Keratinocyte (primary cell): ENCODE results near the gene SMARCD1.

ENCODE experiments used
- EZH2 ChIP-seq: IDR thresholded peaks from one replicate; pipeline ENCODE4 v1.6.1; 2012; ENCODE audit warnings: inconsistent platforms, mild to moderate bottlenecking, low read length, moderate library complexity
- TF ChIP-seq, protein P1 (sequence below), 3 experiments: IDR thresholded peaks in 1 of 3; conservative IDR thresholded peaks in 1 of 3; optimal IDR thresholded peaks in 1 of 3; 2 replicates in 2 of 3; 3 replicates in 1 of 3; pipeline versions ENCODE3 to v1.5.1; 2011; ENCODE audit warnings: low read length in 3 of 3, mild to moderate bottlenecking in 3 of 3, moderate library complexity in 2 of 3, control low read depth in 1 of 3, inconsistent platforms in 1 of 3; ENCODE audit not compliant: insufficient read depth in 2 of 3; ENCODE audit errors: extremely low read depth in 1 of 3

DNA sequence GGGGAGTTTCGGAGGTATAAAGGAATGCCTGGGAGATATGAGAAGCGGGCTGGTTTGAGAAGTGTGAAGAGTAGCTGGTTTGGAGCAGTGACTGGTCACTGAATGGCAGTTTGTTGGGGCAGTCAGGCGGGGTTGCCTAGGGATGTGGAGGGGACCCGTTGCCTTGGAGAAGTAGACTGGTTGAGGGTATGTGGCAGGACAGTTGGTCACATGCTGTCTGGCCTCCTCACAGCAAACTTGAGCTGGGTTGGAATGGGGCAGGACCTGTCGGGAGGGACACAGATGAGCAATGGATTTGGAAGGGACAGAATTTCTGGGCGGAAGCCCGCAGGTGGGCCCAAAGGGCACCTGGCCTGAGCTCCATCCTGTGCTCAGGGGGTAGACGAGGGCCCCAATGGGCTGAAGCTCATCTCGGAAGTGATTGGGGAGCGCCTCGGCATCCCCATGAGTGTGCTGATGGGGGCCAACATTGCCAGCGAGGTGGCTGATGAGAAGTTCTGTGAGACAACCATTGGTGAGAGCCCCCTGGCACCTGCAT is 20.8 kb downstream of the SMARCD1 start:
- TF ChIP-seq, protein P1, sequence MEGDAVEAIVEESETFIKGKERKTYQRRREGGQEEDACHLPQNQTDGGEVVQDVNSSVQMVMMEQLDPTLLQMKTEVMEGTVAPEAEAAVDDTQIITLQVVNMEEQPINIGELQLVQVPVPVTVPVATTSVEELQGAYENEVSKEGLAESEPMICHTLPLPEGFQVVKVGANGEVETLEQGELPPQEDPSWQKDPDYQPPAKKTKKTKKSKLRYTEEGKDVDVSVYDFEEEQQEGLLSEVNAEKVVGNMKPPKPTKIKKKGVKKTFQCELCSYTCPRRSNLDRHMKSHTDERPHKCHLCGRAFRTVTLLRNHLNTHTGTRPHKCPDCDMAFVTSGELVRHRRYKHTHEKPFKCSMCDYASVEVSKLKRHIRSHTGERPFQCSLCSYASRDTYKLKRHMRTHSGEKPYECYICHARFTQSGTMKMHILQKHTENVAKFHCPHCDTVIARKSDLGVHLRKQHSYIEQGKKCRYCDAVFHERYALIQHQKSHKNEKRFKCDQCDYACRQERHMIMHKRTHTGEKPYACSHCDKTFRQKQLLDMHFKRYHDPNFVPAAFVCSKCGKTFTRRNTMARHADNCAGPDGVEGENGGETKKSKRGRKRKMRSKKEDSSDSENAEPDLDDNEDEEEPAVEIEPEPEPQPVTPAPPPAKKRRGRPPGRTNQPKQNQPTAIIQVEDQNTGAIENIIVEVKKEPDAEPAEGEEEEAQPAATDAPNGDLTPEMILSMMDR (optimal IDR thresholded peaks at IDR 0.05 in 1 of 3, IDR thresholded peaks at IDR 0.05 in 1 of 3, conservative IDR thresholded peaks at IDR 0.05 in 1 of 3; ENCODE audit: extremely low read depth in 1 of 3, insufficient read depth in 2 of 3, low read length in 3 of 3) = no peak
- TF ChIP-seq EZH2 = no peak
